GM19035 (cell line): ENCODE results near the gene PRM1.

Experiments
- ATAC-seq: cut with Tn5 transposase; IDR thresholded peaks from one replicate; pipeline ENCODE4 v1.9.1; 2021; ENCODE audit not compliant: unreplicated experiment

The PRM1 gene

DNA sequence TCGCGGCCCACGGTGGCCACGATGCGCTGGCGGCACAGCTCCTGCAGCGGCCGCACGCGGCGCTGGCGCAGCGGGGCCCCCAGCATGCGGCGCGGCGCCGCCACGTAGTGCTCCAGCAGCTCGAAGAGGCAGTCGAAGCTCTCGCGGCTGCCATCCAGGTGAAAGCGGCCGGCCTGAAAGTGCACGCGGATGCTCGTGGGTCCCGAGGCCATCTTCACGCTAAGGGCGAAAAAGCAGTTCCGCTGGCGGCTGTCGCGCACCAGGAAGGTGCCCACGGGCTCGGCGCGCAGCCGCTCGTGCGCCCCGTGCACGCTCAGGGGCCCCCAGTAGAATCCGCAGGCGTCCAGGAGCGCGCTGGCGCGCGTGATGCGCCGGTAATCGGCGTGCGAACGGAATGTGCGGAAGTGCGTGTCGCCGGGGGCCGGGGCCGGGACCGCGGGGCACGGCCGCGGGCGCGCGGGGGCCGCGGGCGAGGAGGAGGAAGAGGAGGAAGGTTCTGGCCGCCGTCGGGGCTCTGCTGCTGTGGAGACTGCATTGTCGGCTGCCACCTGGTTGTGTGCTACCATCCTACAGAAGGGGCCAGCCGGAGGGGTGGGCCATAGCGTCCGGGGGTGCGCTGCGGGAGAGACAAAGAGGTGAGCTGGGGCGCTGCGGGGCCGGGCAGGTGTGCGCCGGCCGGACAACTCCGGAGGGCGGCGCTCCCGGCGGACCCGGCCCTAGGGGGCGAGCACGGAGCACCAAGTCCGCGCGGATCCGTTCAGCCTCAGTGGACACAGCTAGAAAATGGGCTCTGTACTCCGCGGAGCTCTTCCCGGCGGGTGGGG, 26.0 kb downstream of the PRM1 start:
- ATAC-seq: peak; percentile 3

DNA sequence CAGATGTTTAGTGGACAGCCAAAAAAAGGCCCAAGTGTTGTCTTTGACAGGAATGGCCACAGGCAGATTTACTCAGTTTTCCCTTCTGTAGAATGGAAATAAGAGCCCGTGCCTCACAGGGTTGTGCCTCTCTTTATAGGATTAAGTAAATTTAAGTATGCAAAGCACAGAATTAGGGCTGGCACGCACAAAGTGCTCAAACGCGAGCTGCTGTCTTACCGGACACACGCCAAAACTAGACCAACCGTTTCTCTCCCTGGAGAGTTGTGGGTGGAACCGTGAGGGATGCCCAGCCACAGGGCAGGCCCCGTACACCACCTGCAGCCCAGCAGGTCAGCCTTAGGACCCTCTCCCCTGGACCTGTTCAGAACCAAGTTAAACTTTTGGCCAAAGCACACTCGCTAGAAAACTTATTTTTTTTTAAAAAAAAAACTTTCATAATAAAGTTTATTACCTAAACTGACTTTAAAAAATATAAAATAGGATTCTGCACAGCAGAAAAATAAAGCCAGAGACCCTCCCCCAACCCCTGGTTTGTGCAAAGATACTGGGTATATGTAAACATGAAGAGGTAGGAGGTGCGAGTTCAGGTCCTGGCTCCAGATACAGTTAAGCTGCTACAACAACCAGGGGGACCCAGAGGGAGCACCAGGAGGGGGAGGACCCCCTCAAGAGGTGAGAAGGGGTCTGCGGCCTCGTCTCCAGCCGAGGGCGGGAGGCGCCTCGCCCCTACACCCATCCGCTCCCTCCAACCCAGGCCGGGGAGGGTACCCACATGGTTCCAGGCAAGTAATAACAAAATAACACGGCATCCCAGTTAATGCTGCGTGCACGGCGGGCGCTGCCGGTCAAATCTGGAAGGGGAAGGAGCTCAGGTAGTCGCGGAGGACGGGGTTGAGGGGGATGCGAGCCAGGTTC, 26.9 kb downstream of the PRM1 start:
- no peak for ATAC-seq

DNA sequence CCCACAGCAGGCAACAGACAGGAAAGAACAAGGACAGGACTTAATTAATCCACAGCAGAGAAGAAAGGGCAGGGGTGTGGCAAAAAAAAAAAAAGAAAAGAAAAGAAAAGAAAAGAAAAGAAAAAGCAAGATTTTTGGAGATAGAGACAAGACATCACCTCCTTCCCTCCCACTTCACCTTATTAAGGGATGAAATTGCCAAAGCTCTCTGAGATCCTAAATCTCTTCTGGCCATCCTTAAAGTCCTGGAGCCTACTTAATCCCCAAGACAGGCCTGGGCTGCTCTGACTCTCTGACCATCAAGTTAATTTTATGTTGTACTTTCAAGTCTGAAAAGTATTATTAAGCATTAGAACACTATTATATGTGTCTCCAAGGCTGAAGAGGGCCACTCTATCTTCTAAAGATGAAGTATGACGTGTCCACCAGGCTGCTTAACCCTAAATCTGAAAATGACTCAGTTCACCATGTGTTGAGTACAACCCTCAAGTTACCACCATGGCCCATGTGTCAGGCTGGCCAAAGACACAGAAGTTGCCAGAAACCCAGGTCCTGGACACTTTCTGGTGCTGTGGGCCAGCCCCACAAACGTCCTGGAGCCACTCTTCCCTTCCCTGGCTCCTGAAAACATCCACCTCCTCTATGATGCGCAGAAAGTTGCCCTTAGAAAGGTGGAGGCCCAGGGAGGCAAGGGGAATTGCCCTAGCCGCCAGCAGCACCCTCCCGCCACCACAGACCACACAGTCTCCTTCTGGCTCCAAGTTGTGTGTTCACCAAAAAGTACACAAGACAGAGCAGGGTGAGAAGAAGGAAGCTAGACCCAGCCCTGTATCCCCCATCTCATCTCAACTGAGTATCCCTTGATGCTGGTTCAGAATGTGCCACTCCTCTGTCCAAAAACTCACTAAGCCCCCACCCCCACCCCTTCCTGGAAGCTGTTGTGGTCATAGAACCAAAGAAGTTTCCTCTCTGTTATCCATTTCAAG, 27.8 kb downstream of the PRM1 start:
- no peak for ATAC-seq

DNA sequence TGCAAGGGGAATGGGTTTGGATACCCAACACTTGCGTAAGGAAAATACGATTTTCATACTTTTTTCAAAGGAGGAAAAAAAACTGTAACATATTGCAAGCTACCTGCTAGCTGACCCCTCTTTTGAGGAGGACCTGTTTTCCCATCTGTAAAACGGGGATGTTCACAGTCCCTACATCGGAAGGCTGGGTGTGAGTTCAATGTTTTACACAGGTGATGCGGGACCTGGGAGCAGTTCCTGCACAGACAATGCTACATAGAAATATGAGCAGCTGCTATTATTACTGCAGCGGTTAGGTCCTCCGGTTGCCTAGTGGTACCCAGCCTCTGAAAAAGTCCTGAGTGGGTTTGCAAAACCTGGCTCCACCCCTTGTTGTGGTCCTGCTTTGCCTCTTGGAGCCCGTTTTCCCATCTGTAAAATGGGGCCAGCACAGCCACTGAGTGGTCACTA, 28.6 kb downstream of the PRM1 start:
- no peak for ATAC-seq

DNA sequence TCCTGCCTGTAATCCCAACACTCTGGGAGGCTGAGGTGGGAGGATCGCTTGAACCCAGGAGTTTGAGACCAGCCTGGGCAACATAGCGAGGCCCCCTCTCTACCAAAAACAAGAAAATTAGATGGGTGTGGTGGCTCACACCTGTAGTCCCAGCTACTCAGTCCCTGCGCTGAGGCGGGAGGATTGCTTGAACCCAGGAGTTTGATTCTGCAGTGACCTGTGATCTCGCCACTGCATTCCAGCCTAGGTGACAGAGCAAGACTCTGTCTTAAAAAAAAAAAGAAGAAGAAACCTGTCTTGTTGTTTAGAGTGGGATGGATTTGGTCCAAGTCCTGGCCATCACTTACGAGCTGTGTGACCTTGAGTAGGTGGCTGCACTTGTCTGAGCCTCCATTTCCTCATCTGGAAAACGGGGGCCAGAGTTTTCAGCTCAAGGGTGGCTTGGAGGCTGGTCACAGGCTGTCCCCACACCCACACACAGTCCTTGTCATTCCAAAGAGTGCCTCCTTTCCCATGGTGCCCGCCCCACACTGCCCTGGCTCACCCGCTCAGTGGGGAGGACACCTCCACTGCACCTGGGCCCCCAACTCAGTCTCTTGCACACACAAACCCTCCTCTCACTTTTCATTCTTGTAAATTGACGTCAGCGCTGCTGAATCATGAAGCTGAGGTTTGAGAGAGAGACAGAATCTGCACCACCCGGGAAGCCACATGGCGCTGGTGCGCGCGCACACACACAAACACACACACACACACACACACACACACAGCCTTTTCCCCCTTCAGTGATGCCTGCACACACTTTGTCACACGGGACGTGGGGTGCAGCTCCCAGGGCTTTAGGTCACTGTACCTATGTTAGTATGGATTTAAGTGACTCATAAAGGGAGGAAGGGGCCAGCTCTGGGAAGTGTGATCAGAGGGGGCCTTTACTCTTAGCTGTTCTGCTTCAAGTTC, 29.3 kb downstream of the PRM1 start:
- ATAC-seq: no peak

DNA sequence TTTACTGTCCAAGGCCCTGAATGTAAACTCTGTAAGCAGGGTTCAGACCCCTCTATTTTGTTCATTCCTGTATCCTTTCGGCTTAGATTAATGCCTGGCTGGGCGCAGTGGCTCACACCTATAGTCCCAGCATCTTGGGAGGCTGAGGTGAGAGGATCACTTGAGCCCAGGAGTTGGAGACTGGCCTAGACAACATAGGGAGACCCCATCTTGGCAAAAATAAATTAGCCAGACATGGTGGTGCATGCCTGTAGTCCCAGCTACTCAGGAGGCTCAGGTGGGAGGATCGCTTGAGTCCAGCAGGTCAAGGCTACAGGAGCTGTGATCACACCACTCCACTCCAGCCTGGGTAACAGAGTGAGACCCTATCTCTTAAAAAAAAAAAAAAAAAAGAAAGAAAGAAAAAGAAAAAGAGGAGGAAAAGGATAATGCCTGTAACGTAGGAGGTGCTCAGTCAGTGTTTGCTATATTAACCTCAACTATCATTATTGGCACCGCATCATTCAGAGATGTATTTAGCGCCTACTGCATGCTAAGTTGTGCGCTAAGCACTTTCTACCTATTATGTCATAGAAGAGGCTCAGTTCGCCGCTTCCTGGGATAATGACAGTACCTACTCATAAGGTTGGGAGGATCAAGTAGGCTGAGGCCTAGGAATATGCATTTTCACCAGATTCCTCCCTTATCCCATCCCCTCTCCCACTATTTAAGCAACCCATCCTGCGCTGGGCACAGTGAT, 30.2 kb downstream of the PRM1 start:
- no peak for ATAC-seq

DNA sequence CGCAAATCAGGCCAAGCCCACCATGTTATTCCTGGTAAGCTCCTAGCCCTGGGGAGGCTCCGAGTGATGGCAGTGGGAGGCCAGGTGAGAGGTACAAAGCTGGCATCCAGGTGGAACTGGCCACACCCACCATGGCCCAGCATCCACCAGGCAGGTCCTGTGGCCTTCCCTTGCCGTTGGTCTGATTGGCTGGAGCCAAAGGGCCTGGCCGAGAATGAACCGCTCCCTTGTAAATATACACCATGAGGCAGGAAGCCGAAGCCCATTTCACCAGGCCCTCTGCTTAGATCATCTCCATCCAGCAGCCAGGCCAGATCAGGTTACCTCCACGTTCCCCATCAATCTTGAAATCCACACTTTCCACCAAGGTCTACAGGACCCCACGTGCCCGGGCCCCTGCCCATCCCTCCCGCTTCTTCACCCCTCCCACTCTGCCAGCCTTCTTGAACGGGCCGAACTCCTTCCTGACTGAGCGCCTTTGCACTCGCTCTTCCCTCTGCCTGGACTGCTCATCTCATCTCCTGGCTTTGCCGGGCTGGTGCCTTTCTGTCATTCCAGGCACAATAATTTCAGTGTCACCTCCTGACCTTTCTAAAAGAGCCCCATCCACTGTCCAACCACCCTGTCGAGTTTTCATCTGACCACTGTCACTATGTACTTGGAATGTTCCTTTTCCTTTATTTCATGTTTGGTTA, 30.9 kb downstream of the PRM1 start:
- ATAC-seq: no peak

DNA sequence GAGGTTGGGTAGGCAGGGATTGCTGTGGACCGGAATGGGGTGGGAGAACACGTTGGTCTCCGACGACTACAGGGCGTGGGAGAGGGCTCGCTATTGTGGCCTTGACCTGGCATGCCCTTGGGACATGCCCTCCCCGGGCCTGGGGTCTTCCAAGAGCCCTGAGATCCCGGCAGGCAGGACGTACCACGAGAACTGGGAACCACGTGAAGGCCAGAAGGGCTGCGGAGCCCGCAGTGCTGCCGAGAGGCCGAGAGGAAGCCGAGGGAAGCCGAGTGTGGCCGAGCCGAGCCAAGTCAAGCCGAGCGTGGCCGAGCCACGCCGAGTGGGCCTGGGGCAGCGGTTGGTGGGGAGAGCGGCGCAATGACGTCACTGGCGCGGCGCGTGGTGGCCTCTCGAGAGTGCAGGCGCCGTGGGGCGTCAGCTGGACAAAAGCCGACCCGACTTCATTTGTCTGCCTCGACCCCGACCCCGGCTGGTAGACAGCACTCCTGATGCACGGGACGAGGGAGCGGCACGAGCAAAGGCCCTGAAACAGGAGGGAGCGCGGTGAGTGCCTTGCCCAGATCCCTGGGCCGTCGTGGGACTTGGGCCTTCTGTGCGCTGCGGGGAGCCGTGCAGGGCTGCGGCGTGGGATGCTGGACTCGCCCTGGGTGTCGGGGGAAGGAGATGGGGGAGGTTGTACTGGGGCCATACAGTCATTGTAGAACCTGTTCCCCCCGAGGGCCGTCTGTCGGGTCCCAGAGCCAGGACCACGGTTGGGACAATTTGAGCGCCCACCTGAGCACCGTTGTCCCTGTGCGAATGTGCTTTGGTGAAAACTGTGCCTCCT, 31.7 kb downstream of the PRM1 start:
- no peak for ATAC-seq

DNA sequence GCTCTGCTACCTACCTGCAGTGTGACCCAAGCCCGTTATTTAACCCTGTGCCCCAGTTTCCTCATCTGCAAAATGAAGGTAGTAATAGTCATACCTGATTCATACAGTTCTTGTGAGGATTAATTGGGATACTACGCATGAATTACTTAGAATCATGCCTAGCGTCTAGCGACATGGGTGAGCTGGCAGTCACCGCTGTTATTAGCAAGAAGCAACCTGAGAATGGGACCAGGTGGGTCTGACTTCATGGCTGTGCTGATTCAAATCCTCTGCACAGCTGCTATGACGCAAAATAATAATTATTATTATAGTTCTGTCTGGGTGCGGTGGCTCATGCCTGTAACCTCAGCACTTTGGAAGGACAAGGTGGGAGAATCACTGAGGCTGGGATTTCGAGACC, 33.0 kb downstream of the PRM1 start:
- no peak for ATAC-seq

DNA sequence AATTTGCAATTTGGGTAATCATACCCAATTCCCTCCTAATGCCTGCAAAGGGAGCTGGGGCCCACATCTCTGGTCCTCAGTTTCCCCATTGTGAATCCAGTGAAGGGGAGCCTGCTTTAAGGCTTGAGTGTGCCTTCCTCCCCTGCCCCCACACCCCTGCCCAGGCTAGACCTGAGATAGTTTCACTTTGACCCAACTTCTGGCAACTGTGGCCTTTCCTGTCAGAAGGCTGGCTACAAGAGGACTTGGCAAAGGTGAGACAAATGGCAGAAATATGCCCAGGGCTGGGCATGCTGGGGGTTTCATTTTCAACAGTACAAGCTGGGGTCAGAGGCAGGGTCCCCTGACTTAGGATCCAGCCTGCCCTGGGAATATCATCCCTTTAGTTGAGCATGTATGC, 35.1 kb downstream of the PRM1 start:
- ATAC-seq: no peak

DNA sequence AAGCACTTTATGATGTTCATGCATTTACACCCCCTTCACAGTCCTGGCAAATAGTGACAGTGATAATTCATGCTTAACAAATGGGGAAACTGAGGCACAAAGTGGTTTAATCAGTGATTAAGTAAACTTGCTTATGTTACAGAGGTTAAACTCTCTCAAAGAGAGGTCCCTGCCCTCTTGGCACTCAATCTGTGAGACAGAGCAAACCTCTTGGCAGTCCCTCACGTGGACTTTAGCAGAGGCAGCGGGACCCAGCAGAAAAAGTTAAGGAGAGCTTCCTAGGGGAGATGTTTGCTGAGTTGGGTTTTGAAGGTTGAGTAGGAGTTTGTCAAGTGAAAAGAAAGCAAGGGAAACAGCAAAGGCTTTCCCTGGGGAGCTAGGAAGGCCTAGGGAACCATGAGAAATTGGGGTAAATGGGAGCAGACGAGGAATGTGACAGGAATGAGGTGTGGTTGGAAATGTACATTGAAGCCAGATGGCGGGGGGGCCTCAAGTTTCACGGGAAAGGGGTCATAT, 35.9 kb downstream of the PRM1 start:
- ATAC-seq: no peak

DNA sequence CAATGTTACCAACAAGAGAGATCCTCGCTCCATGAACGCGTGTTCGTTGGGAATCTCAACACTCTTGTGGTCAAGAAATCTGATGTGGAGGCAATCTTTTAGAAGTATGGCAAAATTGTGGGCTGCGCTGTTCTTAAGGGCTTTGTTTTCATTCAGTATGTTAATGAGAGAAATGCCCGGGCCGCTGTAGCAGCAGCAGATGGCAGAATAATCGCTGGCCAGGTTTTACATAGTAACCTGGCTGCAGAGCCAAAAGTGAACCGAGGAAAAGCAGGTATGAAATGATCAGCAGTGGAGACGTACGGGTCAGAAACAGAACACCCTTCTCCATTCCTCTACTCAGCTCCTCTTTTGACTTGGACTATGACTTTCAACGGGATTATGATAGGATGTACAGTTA, 38.5 kb downstream of the PRM1 start:
- no peak for ATAC-seq

DNA sequence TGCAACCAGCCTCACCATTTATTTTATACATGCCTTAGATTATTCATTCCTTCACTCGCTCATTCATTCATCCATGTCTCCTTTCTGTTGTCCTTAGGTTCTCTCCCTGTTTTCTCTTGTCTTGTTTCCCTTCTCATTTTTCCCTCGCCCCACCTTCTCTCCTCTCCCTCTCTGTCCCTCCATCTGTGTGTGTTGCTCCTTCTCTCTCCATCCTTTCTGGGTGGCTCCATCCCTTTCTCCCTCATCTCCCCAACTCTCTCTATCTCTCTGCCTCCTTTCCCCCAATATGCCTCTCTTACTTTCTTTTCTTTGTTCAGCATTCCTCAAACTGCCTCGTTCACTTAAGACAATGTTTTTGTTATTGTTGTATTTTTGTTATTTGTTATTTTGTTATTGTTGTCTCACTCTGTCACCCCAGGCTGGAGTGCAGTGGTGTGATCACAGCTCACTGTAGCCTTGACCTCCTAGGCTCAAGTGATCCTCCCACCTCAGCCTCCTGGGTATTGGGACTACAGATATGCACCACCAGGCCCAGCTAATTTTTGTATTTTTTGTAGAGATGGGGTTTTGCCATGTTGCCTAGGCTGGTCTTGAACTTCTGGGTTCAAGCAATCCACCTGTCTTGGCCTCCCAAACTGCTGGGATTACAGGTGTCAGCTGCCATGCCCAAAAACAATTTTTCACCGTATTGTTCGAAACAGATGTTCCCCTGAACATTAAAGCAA, 39.5 kb downstream of the PRM1 start:
- no peak for ATAC-seq

DNA sequence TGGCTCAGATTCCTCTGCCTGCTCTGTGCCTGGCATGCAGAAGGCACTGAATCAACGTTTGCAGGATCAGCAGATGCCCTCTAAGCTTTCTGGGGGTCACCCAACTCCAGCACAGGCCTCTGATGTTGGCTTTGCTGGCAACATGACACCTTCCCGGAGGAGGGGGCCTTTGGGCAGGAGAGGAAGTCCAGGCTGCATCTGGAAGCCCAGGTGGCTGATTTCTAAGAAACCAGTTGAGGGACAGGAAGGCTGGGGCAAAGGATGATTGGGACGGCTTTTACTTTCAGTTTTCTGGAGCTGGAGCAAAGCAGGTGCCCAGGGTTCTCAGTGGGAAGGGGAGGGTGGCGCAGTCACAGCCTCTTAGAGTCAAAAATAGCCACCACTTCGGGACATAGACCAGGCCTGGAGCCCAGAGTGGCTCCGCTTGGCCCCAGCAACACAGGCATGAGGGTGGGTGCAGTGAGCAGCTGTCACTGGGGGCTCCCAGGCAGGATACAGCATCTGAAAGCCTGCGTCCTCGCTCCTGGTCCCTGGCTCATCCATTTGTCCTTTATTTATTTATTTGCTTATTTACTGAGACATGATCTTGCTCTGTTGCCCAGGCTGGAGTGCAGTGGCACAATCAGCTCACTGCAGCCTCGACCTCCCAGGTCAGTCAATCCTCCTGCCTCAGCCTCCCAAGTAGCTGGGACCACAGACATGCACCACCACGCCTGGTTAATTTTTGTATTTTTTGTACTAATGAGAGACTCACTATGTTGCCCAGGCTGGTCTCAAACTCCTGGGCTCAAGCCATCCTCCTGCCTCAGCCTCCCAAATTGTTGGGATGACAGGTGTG, 40.3 kb downstream of the PRM1 start:
- ATAC-seq: no peak

DNA sequence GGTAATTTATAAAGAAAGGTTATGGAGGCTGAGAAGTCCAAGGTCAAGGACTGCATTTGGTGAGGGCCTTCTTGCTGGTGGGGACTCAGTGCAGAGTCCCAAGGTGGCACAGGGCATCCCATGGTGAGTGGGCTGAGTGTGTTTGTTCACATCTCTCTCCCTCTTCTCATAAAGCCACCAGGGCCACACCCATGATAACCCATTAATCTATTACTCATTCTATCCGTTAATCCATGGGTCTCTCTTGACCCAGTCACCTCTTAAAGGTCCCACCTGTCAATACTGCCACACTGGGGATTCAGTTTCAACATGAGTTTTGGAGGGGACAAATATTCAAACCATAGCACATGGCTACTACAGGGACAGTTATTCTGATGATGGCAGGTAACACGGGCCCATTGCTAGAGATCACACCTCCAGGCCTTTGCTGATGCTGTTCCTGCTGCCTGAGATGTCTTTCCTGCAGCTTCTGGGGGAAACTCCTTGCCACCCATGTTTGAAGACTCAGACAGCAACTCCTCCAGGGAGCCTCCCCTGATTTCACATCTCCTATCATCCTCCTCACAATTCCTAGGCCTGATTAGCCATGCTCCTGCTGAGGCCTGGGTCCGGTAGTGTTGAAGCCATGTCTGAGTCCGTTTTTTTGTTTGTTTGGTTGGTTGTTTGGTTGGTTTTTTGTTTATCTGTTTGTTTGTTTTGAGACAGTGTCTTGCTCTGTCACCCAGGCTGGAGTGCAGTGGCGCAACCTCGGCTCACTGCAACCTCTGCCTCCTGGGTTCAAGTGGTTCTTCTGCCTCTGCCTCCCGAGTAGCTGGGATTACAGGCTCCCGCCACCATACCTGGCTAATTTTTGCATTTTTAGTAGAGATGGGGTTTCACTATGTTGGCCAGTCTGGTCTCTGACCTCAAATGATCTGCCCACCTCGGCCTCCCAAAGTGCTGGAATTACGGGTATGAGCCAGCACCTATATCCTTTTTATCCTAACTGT, 41.2 kb downstream of the PRM1 start:
- no peak for ATAC-seq
